ENCODE data around the gene ARHGDIA.
"Not testable (repeated sequence)": the region's sequence is repeated elsewhere in the genome, so short reads cannot be mapped to it uniquely, and the experiment has no call there.

Gene ARHGDIA

DNA sequence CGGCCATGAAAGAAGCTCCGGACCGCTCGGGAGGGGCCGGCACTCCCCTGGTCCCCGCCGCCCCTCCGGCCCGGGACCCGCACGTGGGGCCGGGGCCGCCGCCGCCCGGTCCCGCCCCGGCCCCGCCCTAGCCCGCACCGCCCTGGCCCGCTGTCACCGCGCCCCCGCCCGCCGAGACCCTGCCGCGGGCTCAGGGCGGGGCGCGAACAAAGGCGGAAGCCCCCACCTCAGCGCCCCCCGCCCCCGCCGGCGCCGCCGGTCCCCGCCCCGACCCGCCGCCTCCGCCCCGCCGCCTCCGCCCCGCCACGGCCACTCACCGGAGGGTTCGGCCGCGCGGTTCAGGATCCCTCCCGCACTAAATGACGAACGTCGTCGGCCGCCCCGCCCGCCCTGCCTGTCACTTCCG, at the start of gene ARHGDIA:
ARHGDIA (minus strand) TSS at position 357 of the 406 bp plus-strand sequence. CDS start 1,407 bp downstream, outside the sequence.
- DNase-seq: no peak

DNA sequence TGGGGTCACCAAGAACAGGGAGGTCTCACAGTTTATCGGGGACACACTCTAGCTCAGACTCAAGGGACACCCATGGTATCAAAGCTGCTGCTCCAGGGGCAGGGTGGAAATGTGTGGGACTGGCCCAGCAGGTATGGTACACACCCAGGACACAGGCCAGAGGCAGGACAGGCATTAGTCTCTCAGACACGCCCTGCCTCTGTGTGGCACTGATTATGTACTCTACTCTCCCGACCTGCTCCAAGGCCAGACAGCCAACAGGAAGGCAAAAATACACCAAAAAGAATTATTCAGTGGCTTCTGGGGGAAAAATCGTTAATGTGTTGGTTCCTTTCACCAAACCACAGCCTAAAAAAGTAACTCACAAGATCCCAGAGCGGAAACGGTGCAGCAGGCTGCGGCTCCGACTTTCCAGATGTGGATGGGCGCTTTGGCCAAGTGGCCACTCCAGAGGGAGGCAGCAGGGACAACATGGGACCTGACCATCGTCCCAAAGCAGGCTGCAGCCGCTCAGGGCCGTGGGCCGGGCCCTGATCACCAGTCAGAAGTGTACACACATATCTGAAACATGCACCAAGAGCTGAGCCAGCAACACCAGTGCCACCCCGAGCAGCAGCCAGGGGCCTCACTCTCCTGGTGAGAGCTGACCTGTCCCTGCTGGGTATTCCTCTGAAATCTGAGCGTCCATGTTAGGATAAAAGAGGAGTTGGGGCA, 47.9 kb upstream of the ARHGDIA start:
- DNase-seq: no peak

DNA sequence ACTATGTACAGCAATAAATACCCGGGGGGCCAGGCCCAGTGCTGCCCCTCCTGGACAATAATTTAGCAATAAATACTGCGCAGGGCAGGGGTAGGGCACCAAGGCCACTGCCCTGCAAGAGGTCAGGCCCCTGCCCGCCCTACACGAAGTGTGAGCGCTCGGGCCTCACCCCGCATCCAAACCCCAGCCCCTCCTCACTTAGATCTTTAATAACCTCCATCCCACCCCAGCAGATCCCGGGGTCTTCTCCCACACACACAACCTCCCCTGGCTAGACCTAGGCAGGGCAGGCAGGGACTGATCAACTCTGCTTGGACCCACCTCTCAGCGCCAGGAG, 47.2 kb upstream of the ARHGDIA start:
- not testable (repeated sequence) for DNase-seq

DNA sequence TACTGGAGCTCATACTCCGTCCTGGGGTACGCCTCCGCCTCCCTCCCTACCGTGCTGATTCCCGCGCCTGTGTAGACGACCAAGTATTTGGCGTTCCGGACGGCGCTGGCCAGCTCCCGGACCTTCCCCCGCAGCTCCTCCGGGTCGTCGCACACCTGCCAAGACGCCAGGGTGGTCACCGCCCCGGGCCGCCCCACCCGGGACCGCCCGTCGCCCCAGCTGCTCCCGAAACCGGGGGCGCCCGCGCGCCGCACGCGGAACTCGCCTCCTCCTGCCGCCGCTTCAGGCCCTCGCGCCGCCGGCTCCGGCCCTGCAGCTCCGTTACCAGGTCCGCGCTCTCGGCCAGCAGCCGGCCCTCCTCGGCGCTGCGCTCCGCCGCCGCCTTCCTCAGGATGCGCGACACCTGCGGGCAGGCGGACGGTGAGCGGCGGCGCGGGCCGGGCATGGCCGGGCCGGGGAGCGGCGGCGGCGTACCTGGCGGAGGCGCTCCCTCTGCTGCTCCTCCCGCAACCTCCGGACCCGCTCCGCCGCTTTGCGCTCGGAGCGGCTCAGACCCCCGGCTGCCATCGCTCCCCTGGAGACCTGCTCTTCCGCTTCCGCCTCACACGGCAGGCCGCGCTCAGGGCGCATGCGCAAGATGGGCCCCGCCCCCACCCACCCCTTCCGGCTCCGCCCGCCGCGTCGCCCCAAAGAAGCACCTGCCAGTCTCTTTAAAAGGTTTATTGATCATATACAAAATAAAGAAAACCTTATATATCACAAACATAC, 46.6 kb upstream of the ARHGDIA start, which contains the start of gene SIRT7:
SIRT7 (minus strand) TSS at position 612 of the 768 bp plus-strand sequence; CDS start at position 567, 45 bp downstream.
- DNase-seq: peak; percentile 93

DNA sequence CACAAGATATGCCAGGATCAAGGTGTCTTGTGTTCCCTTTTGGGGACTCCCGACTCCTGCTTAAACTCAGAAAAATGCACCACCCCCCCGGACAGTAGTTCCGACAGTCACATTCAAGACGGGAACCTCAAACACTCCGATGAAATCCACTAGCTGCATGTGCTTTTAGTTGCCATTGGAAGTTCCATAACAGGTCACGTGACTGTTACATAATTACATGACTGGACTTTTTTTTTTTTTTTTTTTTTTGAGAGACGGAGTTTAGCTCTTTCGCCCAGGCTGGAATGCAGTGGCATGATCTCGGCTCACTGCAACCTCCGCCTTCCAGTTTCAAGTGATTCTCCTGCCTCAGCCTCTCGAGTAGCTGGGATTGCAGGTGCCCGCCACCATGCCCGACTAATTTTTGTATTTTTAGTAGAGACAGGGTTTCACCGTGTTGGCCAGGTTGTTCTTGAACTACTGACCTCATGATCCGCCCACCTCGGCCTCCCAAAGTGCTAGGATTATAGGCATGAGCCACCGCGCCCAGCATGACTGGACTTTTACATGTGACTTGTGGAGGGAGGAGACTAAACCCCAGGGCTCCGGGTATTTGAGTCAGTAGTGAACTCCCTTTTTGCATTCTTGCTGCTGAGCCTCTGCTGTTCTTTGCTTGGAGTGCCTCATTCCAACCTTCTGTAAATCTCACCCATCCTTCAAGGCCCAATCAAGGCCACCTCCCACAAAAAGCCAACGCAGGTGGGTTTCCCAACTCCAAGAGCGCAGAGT, 45.3 kb upstream of the ARHGDIA start:
- DNase-seq: no peak

DNA sequence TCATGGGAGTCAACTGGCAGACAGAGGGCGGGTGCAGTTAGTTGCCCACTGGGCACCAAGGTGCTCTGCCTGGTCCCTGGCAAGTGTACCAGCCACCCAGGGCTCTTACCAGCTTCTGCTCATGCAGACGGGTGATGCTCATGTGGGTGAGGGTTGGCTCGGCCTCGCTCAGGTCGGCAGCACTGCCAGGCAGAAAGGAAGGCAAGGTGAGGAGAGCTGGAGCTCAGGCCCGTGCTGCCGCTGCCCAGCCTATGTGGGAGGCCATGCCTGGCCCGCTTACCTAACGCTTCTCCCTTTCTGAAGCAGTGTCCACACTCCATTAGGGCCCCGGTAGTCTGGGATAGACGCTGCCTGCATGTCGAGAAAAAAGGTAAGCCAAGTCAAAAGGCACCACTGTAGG, 44.2 kb upstream of the ARHGDIA start:
- no peak for DNase-seq

DNA sequence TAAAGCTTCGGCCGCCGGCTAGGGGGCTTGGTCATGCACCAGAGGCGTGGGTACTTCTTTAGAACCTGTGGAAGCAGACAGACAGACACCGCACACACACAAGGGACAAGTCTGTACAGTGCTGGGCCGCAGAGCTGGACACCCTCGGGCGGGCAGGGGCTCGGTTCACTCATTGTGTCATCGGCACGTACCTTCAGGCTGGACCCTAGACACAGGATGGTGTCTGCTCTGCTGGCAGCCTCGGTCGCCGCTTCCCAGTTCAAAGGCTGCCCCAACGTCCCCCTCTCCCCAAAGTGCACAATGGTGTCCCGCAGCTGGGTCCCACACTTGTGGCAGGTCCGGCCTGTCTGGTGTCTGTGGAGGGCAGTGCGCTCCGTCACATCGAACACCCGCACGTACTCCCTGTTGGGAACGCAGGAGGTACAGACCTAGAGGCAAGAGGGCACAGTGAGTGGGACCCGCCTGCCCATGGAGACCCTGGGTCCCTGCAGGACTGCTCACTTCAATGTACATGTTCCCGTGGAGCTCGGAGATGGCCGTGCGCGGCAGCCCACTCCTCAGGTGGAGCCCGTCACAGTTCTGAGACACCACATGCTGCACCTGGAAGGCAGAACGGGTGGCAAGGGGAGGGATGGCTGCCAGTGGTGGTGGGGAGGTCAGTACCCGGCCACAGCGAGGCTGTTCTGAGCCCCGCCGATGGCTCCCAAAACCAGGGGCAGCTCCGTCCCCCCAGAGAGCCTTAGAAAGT, 43.1 kb upstream of the ARHGDIA start:
- DNase-seq: no peak

DNA sequence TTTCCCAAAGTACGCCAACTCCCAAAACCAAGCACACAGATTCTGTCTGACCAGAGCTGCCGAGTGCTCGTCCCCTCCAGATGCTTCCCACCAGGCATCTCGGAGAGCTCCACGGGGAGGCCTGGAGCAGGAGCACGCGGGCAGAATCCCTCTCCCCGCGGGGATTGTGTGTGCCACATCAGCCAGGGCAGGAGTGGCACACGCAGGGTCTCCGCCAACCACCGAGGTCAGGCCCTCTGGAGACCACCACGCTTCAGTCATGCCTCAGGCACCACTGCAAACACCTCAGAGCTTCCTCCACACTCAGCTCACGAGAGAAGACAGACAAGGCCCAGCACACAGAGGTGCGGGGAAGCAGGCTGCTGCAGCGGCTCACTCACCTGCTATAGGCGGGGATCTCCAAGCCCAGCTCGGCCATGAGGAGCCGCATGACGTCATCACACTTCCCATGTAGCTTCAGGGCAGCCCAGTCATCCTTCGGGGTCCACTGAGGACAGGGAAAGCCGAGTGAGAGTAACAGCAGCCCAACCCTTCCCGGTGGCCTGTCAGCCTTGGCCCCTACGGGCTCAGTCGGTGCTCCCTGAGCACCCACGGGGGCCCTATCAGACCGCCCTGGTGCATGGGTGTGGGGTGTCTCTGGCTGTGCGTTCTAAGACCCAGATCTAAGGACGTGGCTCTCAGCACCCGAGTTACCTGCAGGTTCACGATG, 42.4 kb upstream of the ARHGDIA start:
- DNase-seq: no peak

DNA sequence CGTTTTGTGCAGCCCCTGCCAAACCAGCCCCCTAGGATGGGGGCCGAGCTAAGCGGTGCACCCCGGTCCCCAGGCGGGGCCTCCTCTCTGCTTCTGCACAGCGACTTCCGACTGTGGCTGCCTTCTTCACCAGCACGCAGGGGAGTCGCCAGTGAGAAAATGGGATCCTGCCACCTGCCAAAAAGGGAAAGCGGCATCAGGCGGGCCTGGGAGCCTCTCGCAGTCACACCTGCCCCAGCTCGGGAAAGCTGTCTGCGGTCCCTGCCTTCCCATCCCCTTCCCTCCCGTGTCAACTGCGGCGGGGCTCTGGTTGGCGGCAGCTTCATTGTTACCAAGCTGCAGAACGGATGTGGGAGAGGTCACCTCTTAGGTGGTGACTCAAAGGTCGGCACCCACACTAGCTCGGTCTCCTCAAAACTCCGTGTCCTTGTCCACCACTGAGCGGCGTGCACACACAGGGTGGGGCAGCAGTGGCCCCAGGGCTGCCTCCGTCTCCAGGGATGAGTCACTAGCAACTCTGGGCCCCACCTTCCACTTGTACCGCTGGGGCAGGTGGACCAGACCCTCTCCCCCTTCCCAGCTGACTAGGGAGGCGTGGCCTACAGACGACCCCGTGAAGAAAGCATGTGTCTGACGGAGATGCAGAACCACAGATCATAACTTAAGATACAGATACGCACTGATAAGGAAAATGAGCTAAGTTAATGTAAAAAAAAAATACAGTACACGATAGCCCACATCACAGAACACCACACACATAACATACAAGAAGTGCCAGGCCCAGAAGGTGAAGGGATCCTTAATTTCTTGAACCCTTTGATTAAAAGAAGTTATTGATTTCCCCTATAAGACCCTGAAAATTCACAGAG, 41.5 kb upstream of the ARHGDIA start:
- DNase-seq: no peak

DNA sequence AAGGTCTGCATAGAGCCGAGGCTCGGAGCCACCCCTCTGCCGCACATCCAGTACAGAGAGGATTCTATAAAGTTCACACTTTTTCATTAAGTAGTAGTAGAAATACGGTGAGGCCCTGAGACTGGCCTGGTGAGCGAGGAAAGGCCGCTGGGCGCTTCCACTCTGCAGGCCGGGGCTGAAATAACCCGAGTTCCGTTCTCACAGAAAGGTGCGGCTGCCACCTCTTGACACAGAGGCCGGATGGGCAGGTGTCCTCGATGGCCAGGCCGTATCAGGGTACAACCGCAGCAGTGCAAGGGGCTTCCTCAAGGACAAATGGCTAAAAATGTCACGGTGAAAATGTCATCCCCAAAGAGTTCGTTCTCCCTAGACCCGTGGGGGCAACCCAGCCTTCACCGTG, 40.8 kb upstream of the ARHGDIA start:
- DNase-seq: no peak

DNA sequence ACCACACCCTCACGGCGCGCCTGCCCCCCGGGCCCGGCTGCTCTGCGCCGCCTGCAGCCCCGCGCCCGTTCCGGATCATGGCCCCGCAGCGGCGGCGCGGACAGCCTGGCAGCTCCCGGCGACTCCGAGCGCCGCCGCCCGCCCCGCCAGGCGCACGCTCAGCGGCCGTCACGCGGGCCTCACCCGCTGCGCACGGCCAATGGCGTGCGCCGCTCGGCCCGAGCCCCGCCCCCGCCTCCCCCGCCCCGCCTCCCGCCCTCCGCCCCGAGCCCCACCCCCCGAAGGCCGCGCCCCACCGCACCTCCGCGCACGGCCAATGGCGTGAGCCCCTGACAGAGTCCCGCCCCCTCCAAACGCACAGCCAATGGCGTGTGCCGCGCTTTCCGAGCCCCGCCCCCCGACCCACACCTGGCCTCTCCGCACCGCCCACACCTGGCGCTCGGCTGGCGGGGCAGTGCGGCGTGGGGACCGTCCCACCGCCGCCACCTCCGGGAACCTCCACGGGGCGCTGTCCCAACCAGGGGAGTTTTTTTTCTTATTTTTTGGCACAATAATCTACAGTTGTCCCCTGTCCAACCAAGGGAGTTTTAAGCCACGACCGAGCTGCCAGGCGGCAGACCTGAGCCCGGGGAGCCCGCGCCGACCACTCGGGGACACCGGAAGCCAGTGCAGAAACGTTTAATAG, 40.3 kb upstream of the ARHGDIA start, which contains the start of gene PCYT2:
PCYT2 (minus strand) TSS at position 123 of the 685 bp plus-strand sequence; CDS start at position 79, 44 bp downstream.
- DNase-seq: peak; percentile 97

DNA sequence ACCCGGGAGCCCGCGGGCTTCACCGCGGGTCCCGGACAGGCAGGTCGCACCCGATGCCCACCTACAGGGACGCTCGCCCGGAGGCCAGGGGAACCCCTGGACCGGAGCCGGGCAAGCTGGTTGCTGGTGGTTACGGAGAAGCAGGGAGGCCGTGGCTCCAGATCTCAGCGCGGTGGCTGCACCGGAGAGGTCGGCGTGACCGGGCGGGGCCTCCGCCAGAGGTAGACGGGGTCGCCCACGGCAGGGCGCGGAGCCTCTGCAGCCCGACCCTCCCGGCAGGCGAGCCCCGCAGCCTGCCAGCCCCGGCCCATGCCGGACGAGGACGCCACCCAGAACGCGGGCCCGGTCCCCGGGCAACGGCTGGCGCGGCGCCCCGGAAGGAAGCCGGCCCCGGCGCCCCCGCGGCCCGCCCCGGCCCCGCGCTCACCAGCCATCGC, 39.7 kb upstream of the ARHGDIA start:
- DNase-seq: no peak

DNA sequence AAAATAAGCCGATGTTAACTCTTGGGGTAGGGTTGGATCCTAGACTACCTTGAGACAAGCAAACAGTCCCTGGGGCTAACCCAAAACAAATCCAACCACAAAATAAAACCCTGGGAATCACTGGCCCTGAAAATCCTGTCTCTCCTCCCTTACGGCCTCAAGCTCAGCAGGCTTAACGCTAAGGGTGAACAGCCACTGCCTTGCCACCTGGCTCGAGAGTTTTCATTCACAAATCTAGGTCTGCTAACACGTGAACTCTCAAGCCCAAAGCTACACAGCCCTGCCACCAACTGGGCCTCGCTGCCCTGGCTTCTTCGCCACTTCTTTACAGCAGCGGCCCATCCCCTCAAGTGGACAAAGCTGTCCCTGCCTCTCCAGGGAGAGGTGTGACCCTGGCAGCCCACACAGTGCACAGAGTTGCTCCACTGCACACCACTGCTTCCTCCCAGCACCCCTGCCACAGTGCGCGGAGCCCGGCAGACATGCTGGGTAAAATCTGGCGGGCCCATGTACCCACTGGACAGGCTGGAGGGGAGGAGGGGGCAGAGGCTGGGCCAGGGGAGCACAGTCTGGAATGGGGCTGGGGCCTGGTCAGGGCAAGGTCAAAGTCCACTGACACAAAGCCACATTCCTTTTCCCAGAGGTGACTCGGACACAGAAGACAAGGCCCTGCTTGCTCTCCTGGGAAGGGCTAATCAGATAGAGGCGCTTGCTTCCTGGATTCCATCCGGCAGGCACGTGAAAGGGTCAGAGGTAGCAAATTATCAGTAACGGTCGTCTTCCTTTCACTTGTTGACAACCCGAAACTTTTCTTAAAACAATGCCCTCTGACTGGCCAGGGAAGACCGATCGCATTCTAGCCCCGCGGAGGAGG, 39.1 kb upstream of the ARHGDIA start:
- DNase-seq: no peak

DNA sequence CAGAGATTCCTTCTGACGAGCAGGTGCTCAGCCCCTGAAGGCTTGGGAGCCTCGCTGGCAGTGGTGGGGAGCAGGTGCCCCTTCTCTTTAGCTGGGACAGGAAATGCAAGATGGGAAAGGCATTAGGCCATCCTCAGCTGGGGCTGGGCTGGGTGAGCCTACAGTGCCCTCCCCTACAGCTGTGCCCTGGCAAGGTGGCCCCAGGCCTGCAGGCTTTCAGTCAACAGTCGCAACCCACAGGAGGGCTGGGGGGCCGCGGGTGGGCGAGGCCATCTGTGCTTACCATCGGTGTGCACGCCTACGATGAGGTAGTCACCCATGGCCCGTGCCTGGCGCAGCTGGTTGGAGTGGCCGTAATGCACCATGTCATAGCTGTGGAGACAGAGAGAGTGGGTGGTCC, 38.1 kb upstream of the ARHGDIA start:
- DNase-seq: no peak

DNA sequence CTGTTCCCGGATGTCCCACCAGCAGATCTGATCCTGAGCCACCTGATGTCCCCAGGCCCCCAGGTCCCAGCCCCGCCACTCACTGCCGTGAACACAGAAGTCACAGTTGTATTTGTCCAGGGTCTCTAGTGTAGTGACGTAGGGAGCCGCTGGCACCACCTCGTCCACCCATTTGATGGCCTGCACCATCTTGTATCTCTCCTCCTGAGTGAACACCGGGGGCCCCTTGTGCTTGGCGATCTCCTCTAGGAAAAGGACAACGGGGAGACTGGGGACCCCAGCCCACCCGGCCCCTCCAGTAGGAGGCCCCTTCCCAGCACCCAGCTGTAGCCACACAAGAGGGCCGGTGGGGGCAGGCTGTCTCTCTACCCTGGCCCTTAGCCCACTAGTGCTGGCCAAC, 37.7 kb upstream of the ARHGDIA start:
- DNase-seq: no peak

DNA sequence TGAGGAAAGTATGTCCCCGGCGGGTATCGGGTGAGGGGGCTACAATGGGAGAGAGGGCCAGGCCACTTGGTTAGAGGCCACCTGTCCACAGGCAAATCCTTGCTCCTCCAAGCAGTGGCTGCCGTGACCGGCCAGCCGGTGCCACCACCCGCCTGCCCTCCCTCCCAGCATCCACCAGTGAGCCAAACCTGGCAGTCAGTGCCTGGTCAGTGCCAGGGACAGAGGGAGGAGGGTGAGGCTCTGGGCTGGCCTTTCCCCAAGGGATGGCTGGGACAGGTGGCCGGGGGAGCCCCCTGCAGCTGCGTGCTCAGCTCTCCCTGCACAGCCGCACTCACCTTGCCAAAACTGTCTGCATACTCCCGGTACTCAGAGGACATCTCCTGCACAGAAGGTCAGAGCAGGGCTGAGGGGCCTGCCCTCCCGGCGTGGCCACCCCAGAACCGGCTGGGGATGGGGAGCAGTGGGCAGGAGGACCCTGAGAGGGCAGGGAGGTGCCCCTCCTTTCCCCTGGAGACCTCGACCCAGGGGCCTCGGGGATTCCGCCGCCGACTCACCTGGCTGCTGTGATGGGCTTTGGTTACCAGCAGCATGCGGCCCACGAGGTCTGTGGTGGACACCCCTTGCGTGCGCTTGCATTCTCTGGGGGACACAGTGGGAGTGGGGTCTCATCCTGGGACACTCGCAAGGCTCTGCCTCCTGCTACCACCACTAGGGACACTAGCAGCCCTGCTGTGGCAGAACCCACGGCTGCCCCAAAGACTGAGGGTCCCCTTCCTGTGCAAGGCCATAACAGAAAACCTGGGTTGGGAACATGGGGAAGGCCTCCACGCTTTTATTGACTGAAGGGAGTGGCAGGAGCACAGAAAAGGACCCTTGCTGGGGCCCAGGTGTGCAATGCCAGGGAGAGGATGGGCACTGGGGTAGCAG, 36.3 kb upstream of the ARHGDIA start:
- no peak for DNase-seq

DNA sequence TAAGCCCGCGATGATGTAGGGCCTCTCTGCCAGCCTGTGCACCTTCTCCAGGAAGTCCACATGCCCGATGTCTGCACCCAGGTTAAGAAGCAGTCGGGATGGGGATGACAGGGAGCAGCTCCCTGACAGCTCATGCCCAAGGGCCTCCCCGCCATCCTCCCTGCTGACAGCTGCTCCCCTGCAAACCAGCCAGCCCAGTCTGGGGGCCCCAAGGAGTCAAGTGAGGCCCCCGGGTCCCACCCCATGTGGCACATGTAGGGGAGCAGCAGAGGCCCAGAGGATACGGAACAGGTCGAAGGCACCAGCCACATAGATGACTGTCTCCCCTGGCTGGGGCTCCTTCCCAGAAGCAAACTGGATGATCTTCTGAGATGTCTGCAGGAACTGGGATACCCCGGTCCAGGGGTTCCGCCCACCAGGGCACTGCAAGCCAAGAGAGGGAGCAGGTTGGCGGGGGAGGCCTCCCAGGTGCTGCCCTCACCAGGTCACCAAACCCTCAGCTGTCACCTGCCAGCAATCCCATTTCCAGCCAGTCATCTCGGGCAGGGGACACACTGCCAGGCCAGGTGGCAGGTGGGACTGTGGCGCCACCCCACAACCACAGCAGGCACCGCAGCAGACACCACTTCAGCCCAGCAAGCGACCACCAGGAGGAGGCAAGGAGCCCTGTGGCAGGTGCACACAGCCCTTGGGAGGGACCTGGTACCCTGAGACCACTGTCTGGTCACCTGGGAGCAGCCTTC, 35.5 kb upstream of the ARHGDIA start:
- no peak for DNase-seq

Measured in activated effector memory CD4-positive, alpha-beta T cell treated with anti-CD3 and anti-CD28 coated beads, Interleukin-2, amount 50 U/mL, for 16 hours (primary cell).